Airway epithelial cell (primary cell): Measurements from ENCODE around the gene RIMKLB. TPM values are rescaled to one million over a fixed set of nuclear protein-coding genes. Genes with fewer than 3 reads are reported as not detected.

Experiments used
- total RNA-seq: library from RNA; depleted of rRNA; stranded (reverse); fragments of >200 nt; gene quantifications from 2 replicates; pipeline ENCODE4 v1.2.3, GENCODE V29; 2015

The RIMKLB gene
- total RNA-seq, result 22.3 and 24.7 TPM in 2 replicates

GRCh38 chr12:8697476-8698131, at the start of gene RIMKLB:
Gene RIMKLB, plus strand, starts transcription at chr12:8697991. Its CDS starts 15,876 bp downstream, at chr12:8713867.

GRCh38 chr12:8662593-8662992, 35.2 kb upstream of the RIMKLB start, which contains the start of gene MFAP5:
Gene MFAP5, minus strand, starts transcription at chr12:8662826. Its CDS starts 722 bp downstream, at chr12:8662104.

GRCh38 chr12:8822298-8822697, 124.5 kb downstream of the RIMKLB start, which contains the start of gene A2ML1:
Gene A2ML1, plus strand, starts transcription at chr12:8822621. Its CDS starts 31 bp downstream, at chr12:8822652.

Other genes with a start within 250 kb of the RIMKLB start
- gene CLEC6A, start 242.0 kb upstream of the RIMKLB start, total RNA-seq, result not detected in 2 replicates
- gene CLEC4D, start 184.5 kb upstream of the RIMKLB start, total RNA-seq, result not detected in 2 replicates
- not detected in 2 replicates for gene CLEC4E, start 157.1 kb upstream of the RIMKLB start, total RNA-seq
- not detected in 2 replicates for gene AICDA, start 85.1 kb upstream of the RIMKLB start, total RNA-seq
- 13.8 and 15.3 TPM in 2 replicates for gene MFAP5, start 35.2 kb upstream of the RIMKLB start, total RNA-seq
- 93.6 and 137 TPM in 2 replicates for gene A2ML1, start 124.6 kb downstream of the RIMKLB start, total RNA-seq
- 7.5 and 10.7 TPM in 2 replicates for gene PHC1, start 216.5 kb downstream of the RIMKLB start, total RNA-seq